ENCODE data around the gene DSTN.

The DSTN gene

DNA sequence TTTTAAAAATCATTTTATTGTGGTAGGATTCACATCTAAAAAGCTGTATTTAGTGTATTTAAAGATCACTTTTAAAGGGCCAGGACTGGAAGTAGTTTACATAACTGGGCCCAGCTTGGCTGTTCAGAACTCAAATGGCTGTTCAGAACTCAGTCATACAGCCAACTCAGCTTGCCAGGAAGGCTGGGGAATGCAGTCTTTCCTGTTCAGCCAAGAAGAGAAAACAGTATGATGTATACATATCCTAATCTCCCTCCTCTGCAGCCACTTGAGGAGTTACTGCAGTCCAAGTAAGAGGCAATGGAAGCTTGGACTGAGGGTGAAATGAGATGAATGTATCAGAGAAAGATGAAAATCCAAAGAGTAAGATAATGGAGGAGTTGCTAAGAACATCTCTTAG, 24.6 kb downstream of the DSTN start:
- Histone ChIP-seq H3K27me3 (ENCODE audit: insufficient read depth, low read length, poor library complexity) (no peaks in the 10 kb centered on the region), H4K8ac (ENCODE audit: low read depth, low read length) (no peak overlapping the region), H3K4me3 (ENCODE audit: low read length) (no peak overlapping the region), H3K27ac (ENCODE audit: low read depth, low read length) (no peak overlapping the region), H3K9ac (ENCODE audit: low read length) (no peak overlapping the region), H3K4ac (ENCODE audit: low read depth, low read length) (no peak overlapping the region), H3K56ac (ENCODE audit: low read length) (peak overlapping the region; percentile 11), H2AK5ac (ENCODE audit: low read length) (no peak overlapping the region), H4K5ac (ENCODE audit: low read length) (no peak overlapping the region), H3K18ac (ENCODE audit: low read length) (no peak overlapping the region), H3K36me3 (ENCODE audit: control insufficient read depth, insufficient read depth, low read length) (no peaks in the 10 kb centered on the region), H3K79me2 (ENCODE audit: control insufficient read depth, insufficient read depth, low read length) (peaks cover 30% of the 10 kb centered on the region), H3K4me1 (ENCODE audit: control insufficient read depth, low read depth, low read length) (peaks cover 3% of the 10 kb centered on the region), H3K4me2 (ENCODE audit: low read length) (no peak overlapping the region), H2BK120ac (ENCODE audit: low read depth, low read length) (no peak overlapping the region), H3K79me1 (ENCODE audit: low read length) (peaks cover 20% of the 10 kb centered on the region), H2BK15ac (replicated peaks; ENCODE audit: low read depth) (no peak overlapping the region), H3K23ac (ENCODE audit: low read length) (peak overlapping the region; percentile 84), H2BK5ac (ENCODE audit: low read length) (no peak overlapping the region)
- peak; percentile 75 for DNase-seq

DNA sequence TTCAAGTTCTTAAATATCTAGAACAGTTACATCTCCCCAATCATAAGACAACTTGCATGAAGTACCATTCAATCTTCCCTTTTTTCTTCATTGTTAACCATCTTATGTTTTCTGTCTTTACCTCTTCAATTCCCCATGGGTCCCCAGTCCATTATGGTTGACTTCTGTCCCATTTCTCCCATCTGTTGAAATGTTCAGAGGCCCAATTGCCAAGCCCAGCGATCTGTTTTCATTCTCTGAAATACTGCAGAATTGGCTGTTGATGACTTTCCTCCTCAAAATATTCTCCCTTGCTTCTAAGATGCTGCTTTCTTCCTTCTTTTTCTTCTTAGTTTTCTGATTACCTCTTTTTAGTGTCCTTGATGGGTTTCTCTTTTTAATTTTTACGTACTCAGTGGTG, 26.0 kb downstream of the DSTN start:
- WGBS (ENCODE audit: extremely low coverage, insufficient coverage, low lambda C conversion rate), result no CpG with 5 or more reads among the region's 2 CpGs
- peaks cover 30% of the 10 kb centered on the region for H3K79me2 ChIP-seq (ENCODE audit: control insufficient read depth, insufficient read depth, low read length)
- H3K36me3 ChIP-seq (ENCODE audit: control insufficient read depth, insufficient read depth, low read length), result no peaks in the 10 kb centered on the region
- no peak overlapping the region for H4K8ac ChIP-seq (ENCODE audit: low read depth, low read length)
- H3K56ac ChIP-seq (ENCODE audit: low read length), result no peak overlapping the region
- no peak overlapping the region for H3K4ac ChIP-seq (ENCODE audit: low read depth, low read length)
- no peak overlapping the region for H2AK5ac ChIP-seq (ENCODE audit: low read length)
- H3K23ac ChIP-seq (ENCODE audit: low read length), result no peak overlapping the region
- no peak overlapping the region for H3K4me2 ChIP-seq (ENCODE audit: low read length)
- peaks cover 3% of the 10 kb centered on the region for H3K4me1 ChIP-seq (ENCODE audit: control insufficient read depth, low read depth, low read length)
- H3K27ac ChIP-seq (ENCODE audit: low read depth, low read length), result no peak overlapping the region
- H3K9ac ChIP-seq (ENCODE audit: low read length), result no peak overlapping the region
- peaks cover 23% of the 10 kb centered on the region for H3K79me1 ChIP-seq (ENCODE audit: low read length)
- H3K4me3 ChIP-seq (ENCODE audit: low read length), result no peak overlapping the region
- no peak overlapping the region for H2BK120ac ChIP-seq (ENCODE audit: low read depth, low read length)
- no peak overlapping the region for H2BK5ac ChIP-seq (ENCODE audit: low read length)
- H3K18ac ChIP-seq (ENCODE audit: low read length), result no peak overlapping the region
- H4K5ac ChIP-seq (ENCODE audit: low read length), result no peak overlapping the region
- no peak overlapping the region for H2BK15ac ChIP-seq (replicated peaks; ENCODE audit: low read depth)
- H3K27me3 ChIP-seq (ENCODE audit: insufficient read depth, low read length, poor library complexity), result no peaks in the 10 kb centered on the region
- no peak for DNase-seq

DNA sequence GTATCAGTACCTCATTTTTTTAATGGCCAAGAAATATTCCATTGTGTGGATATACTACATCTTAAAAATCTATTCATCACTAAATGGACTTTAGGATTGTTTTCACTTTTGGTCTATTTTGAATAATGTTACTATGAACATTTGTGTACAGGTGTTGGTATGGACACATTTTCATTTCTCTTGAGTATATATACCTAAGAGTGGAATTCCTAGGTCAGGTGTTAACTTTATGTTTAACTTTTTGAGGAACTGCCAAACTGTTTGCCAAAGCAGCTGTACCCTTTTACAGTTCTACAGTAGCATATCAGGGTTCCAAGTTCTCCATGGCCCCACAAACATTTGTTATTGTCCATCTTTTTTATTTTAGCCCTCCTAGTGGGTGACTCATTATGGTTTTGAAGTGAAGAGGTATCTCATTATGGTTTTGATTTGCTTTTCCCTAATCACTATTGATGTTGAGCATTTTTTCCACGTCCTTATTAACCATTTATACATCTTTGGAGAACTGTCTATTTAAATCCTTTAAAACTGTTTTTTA, 28.2 kb downstream of the DSTN start:
- Histone ChIP-seq H3K4me3 (ENCODE audit: low read length) (no peak overlapping the region), H3K56ac (ENCODE audit: low read length) (no peak overlapping the region), H3K23ac (ENCODE audit: low read length) (no peak overlapping the region), H2BK15ac (replicated peaks; ENCODE audit: low read depth) (no peak overlapping the region), H3K27me3 (ENCODE audit: insufficient read depth, low read length, poor library complexity) (no peaks in the 10 kb centered on the region), H2AK5ac (ENCODE audit: low read length) (no peak overlapping the region), H3K4me2 (ENCODE audit: low read length) (no peak overlapping the region), H3K4ac (ENCODE audit: low read depth, low read length) (no peak overlapping the region), H3K4me1 (ENCODE audit: control insufficient read depth, low read depth, low read length) (peaks cover 5% of the 10 kb centered on the region), H3K79me2 (ENCODE audit: control insufficient read depth, insufficient read depth, low read length) (peaks cover 27% of the 10 kb centered on the region), H3K9ac (ENCODE audit: low read length) (no peak overlapping the region), H3K79me1 (ENCODE audit: low read length) (peaks cover 21% of the 10 kb centered on the region), H3K27ac (ENCODE audit: low read depth, low read length) (no peak overlapping the region), H4K8ac (ENCODE audit: low read depth, low read length) (no peak overlapping the region), H2BK120ac (ENCODE audit: low read depth, low read length) (no peak overlapping the region), H4K5ac (ENCODE audit: low read length) (no peak overlapping the region), H3K36me3 (ENCODE audit: control insufficient read depth, insufficient read depth, low read length) (no peaks in the 10 kb centered on the region), H2BK5ac (ENCODE audit: low read length) (no peak overlapping the region), H3K18ac (ENCODE audit: low read length) (no peak overlapping the region)
- WGBS (ENCODE audit: extremely low coverage, insufficient coverage, low lambda C conversion rate), result no CpG with 5 or more reads among the region's 1 CpG
- no peak for DNase-seq

GRCh38 chr20:17601957-17602356, 32.1 kb downstream of the DSTN start:
- H3K79me1 ChIP-seq (ENCODE audit: low read length), result peaks cover 11% of the 10 kb centered on the region
- WGBS (ENCODE audit: extremely low coverage, insufficient coverage, low lambda C conversion rate), result no CpG with 5 or more reads among the region's 4 CpGs

DNA sequence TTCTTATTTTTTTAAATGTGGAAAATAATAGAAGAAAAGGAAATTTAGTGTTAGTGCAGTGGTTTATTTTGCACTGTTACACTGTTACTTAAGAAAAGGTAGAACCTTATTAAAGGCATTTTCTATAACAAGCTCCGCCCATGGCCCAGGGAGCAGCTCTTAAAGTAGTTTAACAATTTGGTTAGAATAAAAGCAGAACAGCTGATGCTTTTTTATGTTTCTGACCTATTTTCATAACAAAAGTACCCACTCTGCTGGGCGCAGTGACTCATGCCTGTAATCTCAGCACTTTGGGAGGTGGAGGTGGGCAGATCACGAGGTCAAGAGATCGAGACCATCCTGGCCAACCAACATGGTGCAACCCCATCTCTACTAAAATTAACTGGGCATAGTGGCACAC, 32.6 kb downstream of the DSTN start:
- Histone ChIP-seq H3K36me3 (ENCODE audit: control insufficient read depth, insufficient read depth, low read length) (no peaks in the 10 kb centered on the region), H2BK5ac (ENCODE audit: low read length) (no peak overlapping the region)

More at GRCh38 chr20:17601957-17602356, 32.1 kb downstream of the DSTN start:
- no peak overlapping the region for H3K4ac ChIP-seq (ENCODE audit: low read depth, low read length)
- H2BK15ac ChIP-seq (replicated peaks; ENCODE audit: low read depth), result no peak overlapping the region
- no peak overlapping the region for H2BK5ac ChIP-seq (ENCODE audit: low read length)
- H4K8ac ChIP-seq (ENCODE audit: low read depth, low read length), result no peak overlapping the region
- H3K4me2 ChIP-seq (ENCODE audit: low read length), result no peak overlapping the region
- H3K27ac ChIP-seq (ENCODE audit: low read depth, low read length), result no peak overlapping the region
- no peak overlapping the region for H2BK120ac ChIP-seq (ENCODE audit: low read depth, low read length)
- no peak for DNase-seq
- H3K79me2 ChIP-seq (ENCODE audit: control insufficient read depth, insufficient read depth, low read length), result peaks cover 12% of the 10 kb centered on the region
- H3K27me3 ChIP-seq (ENCODE audit: insufficient read depth, low read length, poor library complexity), result no peaks in the 10 kb centered on the region
- no peak overlapping the region for H3K9ac ChIP-seq (ENCODE audit: low read length)
- H3K18ac ChIP-seq (ENCODE audit: low read length), result no peak overlapping the region
- peaks cover 2% of the 10 kb centered on the region for H3K4me1 ChIP-seq (ENCODE audit: control insufficient read depth, low read depth, low read length)
- no peak overlapping the region for H3K23ac ChIP-seq (ENCODE audit: low read length)
- no peak overlapping the region for H4K5ac ChIP-seq (ENCODE audit: low read length)
- no peak overlapping the region for H2AK5ac ChIP-seq (ENCODE audit: low read length)
- no peak overlapping the region for H3K4me3 ChIP-seq (ENCODE audit: low read length)
- H3K36me3 ChIP-seq (ENCODE audit: control insufficient read depth, insufficient read depth, low read length), result no peaks in the 10 kb centered on the region
- H3K56ac ChIP-seq (ENCODE audit: low read length), result no peak overlapping the region

DNA sequence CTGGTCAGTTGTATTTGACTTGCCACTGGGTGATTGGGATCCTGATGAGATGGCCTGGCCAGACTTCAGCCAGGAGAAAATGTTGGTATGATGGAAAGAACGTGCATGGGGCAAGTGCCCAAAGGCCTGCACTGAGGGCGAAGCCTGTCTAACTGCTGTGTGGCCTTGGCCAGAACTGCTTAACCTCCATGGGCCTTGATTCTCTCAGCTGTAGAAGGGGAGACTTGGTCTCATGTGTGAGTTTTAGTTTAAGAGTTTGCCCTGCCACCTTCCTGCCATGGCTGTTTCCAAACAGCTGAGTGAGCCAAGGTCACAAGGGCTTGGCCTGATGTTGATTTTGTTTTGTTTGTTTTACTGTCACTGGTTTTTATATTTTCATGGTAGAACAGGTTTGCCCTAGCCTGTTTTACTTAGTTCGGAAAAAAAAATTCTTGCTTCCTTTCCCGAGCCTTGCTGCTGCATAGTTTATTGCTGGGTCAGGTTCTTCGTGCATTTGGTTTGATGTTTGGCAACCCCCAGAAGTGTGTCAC, 35.3 kb downstream of the DSTN start:
- Histone ChIP-seq H2BK120ac (ENCODE audit: low read depth, low read length) (no peak overlapping the region), H3K23ac (ENCODE audit: low read length) (no peak overlapping the region), H3K79me1 (ENCODE audit: low read length) (peaks cover 1% of the 10 kb centered on the region), H3K4me3 (ENCODE audit: low read length) (no peak overlapping the region), H3K56ac (ENCODE audit: low read length) (no peak overlapping the region), H3K4me1 (ENCODE audit: control insufficient read depth, low read depth, low read length) (peaks cover 2% of the 10 kb centered on the region), H3K4me2 (ENCODE audit: low read length) (no peak overlapping the region), H2AK5ac (ENCODE audit: low read length) (no peak overlapping the region), H3K18ac (ENCODE audit: low read length) (no peak overlapping the region), H3K27ac (ENCODE audit: low read depth, low read length) (no peak overlapping the region), H4K5ac (ENCODE audit: low read length) (no peak overlapping the region), H2BK15ac (replicated peaks; ENCODE audit: low read depth) (no peak overlapping the region), H2BK5ac (ENCODE audit: low read length) (no peak overlapping the region), H3K9ac (ENCODE audit: low read length) (no peak overlapping the region), H3K36me3 (ENCODE audit: control insufficient read depth, insufficient read depth, low read length) (no peaks in the 10 kb centered on the region), H3K4ac (ENCODE audit: low read depth, low read length) (no peak overlapping the region), H3K79me2 (ENCODE audit: control insufficient read depth, insufficient read depth, low read length) (no peaks in the 10 kb centered on the region), H3K27me3 (ENCODE audit: insufficient read depth, low read length, poor library complexity) (no peaks in the 10 kb centered on the region), H4K8ac (ENCODE audit: low read depth, low read length) (no peak overlapping the region)
- no CpG with 5 or more reads among the region's 5 CpGs for WGBS (ENCODE audit: extremely low coverage, insufficient coverage, low lambda C conversion rate)
- DNase-seq, result no peak

More for the DNA sequence above, 32.6 kb downstream of the DSTN start:
- H3K27ac ChIP-seq (ENCODE audit: low read depth, low read length), result no peak overlapping the region
- no peak for DNase-seq
- H3K18ac ChIP-seq (ENCODE audit: low read length), result no peak overlapping the region
- H3K4me2 ChIP-seq (ENCODE audit: low read length), result no peak overlapping the region
- H3K27me3 ChIP-seq (ENCODE audit: insufficient read depth, low read length, poor library complexity), result no peaks in the 10 kb centered on the region
- peaks cover 2% of the 10 kb centered on the region for H3K4me1 ChIP-seq (ENCODE audit: control insufficient read depth, low read depth, low read length)
- H2BK120ac ChIP-seq (ENCODE audit: low read depth, low read length), result no peak overlapping the region
- peaks cover 11% of the 10 kb centered on the region for H3K79me1 ChIP-seq (ENCODE audit: low read length)
- H3K79me2 ChIP-seq (ENCODE audit: control insufficient read depth, insufficient read depth, low read length), result peaks cover 12% of the 10 kb centered on the region
- H4K5ac ChIP-seq (ENCODE audit: low read length), result no peak overlapping the region
- H2AK5ac ChIP-seq (ENCODE audit: low read length), result no peak overlapping the region
- no peak overlapping the region for H4K8ac ChIP-seq (ENCODE audit: low read depth, low read length)
- no peak overlapping the region for H2BK15ac ChIP-seq (replicated peaks; ENCODE audit: low read depth)
- WGBS (ENCODE audit: extremely low coverage, insufficient coverage, low lambda C conversion rate), result no CpG with 5 or more reads among the region's 4 CpGs
- H3K56ac ChIP-seq (ENCODE audit: low read length), result no peak overlapping the region
- H3K4ac ChIP-seq (ENCODE audit: low read depth, low read length), result no peak overlapping the region
- no peak overlapping the region for H3K9ac ChIP-seq (ENCODE audit: low read length)
- no peak overlapping the region for H3K23ac ChIP-seq (ENCODE audit: low read length)
- H3K4me3 ChIP-seq (ENCODE audit: low read length), result no peak overlapping the region

All from mesendoderm (in vitro differentiated cells).